Measurements from ENCODE around the gene MYO6.

Gene MYO6

GRCh38 chr6:75855052-75855451 is 106.0 kb downstream of the MYO6 start:
- H3K36me3 ChIP-seq (ENCODE audit: insufficient read depth, low read length), result no peaks in the 10 kb centered on the region
- no peaks in the 10 kb centered on the region for H3K9me3 ChIP-seq (ENCODE audit: low read length)
- H3K79me2 ChIP-seq (ENCODE audit: insufficient read depth, low read length), result no peaks in the 10 kb centered on the region
- no peak overlapping the region for H3K9ac ChIP-seq (ENCODE audit: low read length)
- no peak overlapping the region for H2AFZ ChIP-seq (ENCODE audit: low read length)
- H3K4me3 ChIP-seq (ENCODE audit: low read depth, low read length, poor library complexity, severe bottlenecking), result no peak overlapping the region
- H3F3A ChIP-seq (ENCODE audit: insufficient read depth, low read length), result no peaks in the 10 kb centered on the region
- TF ChIP-seq CTCF (IDR thresholded peaks at IDR 0.05; ENCODE audit: low read length), result peak; percentile 51; the same call in 1 of the 2 replicates
- no peak for TF ChIP-seq EZH2 (IDR thresholded peaks at IDR 0.05; ENCODE audit: borderline replicate concordance, low read length)
- H3K27ac ChIP-seq (ENCODE audit: low read depth, low read length, poor library complexity, severe bottlenecking), result no peak overlapping the region
- no peaks in the 10 kb centered on the region for H3K27me3 ChIP-seq (ENCODE audit: insufficient read depth, low read length)
- no peak overlapping the region for H3K4me2 ChIP-seq (ENCODE audit: low read length)
- no peaks in the 10 kb centered on the region for H4K20me1 ChIP-seq (ENCODE audit: insufficient read depth, low read length)
- no peaks in the 10 kb centered on the region for H3K9me2 ChIP-seq (ENCODE audit: low read depth, low read length)
- H3K4me1 ChIP-seq (ENCODE audit: insufficient read depth, low read length, severe bottlenecking), result no peaks in the 10 kb centered on the region

GRCh38 chr6:75856902-75857301 is 107.9 kb downstream of the MYO6 start:
- Histone ChIP-seq H3K9me3 (ENCODE audit: low read length) (no peaks in the 10 kb centered on the region), H3K4me3 (ENCODE audit: low read depth, low read length, poor library complexity, severe bottlenecking) (no peak overlapping the region), H3K79me2 (ENCODE audit: insufficient read depth, low read length) (no peaks in the 10 kb centered on the region), H3K27me3 (ENCODE audit: insufficient read depth, low read length) (no peaks in the 10 kb centered on the region), H4K20me1 (ENCODE audit: insufficient read depth, low read length) (no peaks in the 10 kb centered on the region), H3K4me1 (ENCODE audit: insufficient read depth, low read length, severe bottlenecking) (no peaks in the 10 kb centered on the region), H3K9ac (ENCODE audit: low read length) (no peak overlapping the region), H2AFZ (ENCODE audit: low read length) (no peak overlapping the region), H3K9me2 (ENCODE audit: low read depth, low read length) (no peaks in the 10 kb centered on the region), H3K27ac (ENCODE audit: low read depth, low read length, poor library complexity, severe bottlenecking) (no peak overlapping the region), H3K36me3 (ENCODE audit: insufficient read depth, low read length) (no peaks in the 10 kb centered on the region), H3K4me2 (ENCODE audit: low read length) (no peak overlapping the region), H3F3A (ENCODE audit: insufficient read depth, low read length) (no peaks in the 10 kb centered on the region)
- TF ChIP-seq EZH2 (IDR thresholded peaks at IDR 0.05; ENCODE audit: borderline replicate concordance, low read length), result no peak
- no peak for TF ChIP-seq CTCF (IDR thresholded peaks at IDR 0.05; ENCODE audit: low read length)

GRCh38 chr6:75863001-75863400 is 114.0 kb downstream of the MYO6 start:
- H3K4me3 ChIP-seq (ENCODE audit: low read depth, low read length, poor library complexity, severe bottlenecking), result no peak overlapping the region
- H3K9ac ChIP-seq (ENCODE audit: low read length), result no peak overlapping the region
- TF ChIP-seq CTCF (IDR thresholded peaks at IDR 0.05; ENCODE audit: low read length) (no peak), EZH2 (IDR thresholded peaks at IDR 0.05; ENCODE audit: borderline replicate concordance, low read length) (no peak)
- no peak overlapping the region for H3K27ac ChIP-seq (ENCODE audit: low read depth, low read length, poor library complexity, severe bottlenecking)
- no peaks in the 10 kb centered on the region for H3K79me2 ChIP-seq (ENCODE audit: insufficient read depth, low read length)
- no peaks in the 10 kb centered on the region for H3K9me2 ChIP-seq (ENCODE audit: low read depth, low read length)
- no peaks in the 10 kb centered on the region for H4K20me1 ChIP-seq (ENCODE audit: insufficient read depth, low read length)
- no peaks in the 10 kb centered on the region for H3F3A ChIP-seq (ENCODE audit: insufficient read depth, low read length)
- no peaks in the 10 kb centered on the region for H3K9me3 ChIP-seq (ENCODE audit: low read length)
- H3K4me2 ChIP-seq (ENCODE audit: low read length), result no peak overlapping the region
- H3K36me3 ChIP-seq (ENCODE audit: insufficient read depth, low read length), result no peaks in the 10 kb centered on the region
- H2AFZ ChIP-seq (ENCODE audit: low read length), result no peak overlapping the region
- no peaks in the 10 kb centered on the region for H3K27me3 ChIP-seq (ENCODE audit: insufficient read depth, low read length)
- H3K4me1 ChIP-seq (ENCODE audit: insufficient read depth, low read length, severe bottlenecking), result no peaks in the 10 kb centered on the region

All from OCI-LY1 (cell line).